ENCODE results near the gene LDHAL6B. TPM values are rescaled to one million over a fixed set of nuclear protein-coding genes. Genes with fewer than 3 reads are reported as not detected.

LDHAL6B gene
- total and polyA plus RNA-seq, 12 donors = not detected

GRCh38 chr15:59166601-59167265, 39.9 kb upstream of the LDHAL6B start:
- 81 to 86% (median 86%) methylated on average over 11 of the region's 11 CpGs for WGBS, 4 donors
- no peaks in the 10 kb centered on the region for H3K36me3 ChIP-seq (replicated peaks in 1 of 2)
- no peaks in the 10 kb centered on the region for H3K27me3 ChIP-seq
- TF ChIP-seq POLR2A (IDR thresholded peaks at IDR 0.05) (no peak), CTCF (IDR thresholded peaks at IDR 0.05) (no peak)
- intact Hi-C loops (cut with DNase I) = no loop called here
- no peaks in the 10 kb centered on the region for H3K9me3 ChIP-seq (replicated peaks in 1 of 3)
- DNase-seq = no peak
- no peak overlapping the region for H3K4me3 ChIP-seq
- H3K4me1 ChIP-seq (replicated peaks in 1 of 2) = peaks cover 16 to 22% of the 10 kb centered on the region in 2 donors
- H3K27ac ChIP-seq = no peak overlapping the region

- Histone ChIP-seq H3K4me3 (no peak overlapping the region), H3K36me3 (replicated peaks in 1 of 2) (no peaks in the 10 kb centered on the region), H3K27ac (peak overlapping the region in 3 of 5 donors; percentile 78 to 80 (median 79)), H3K9me3 (replicated peaks in 1 of 3) (no peaks in the 10 kb centered on the region), H3K4me1 (replicated peaks in 1 of 2) (peaks cover 16 to 22% of the 10 kb centered on the region in 2 donors), H3K27me3 (no peaks in the 10 kb centered on the region)
- TF ChIP-seq POLR2A (IDR thresholded peaks at IDR 0.05) = no peak
- TF ChIP-seq CTCF (IDR thresholded peaks at IDR 0.05) = no peak
- 66 to 74% (median 69%) methylated on average over 7 of the region's 7 CpGs for WGBS, 4 donors
- intact Hi-C loops (cut with DNase I) = no loop called here
- peak in 5 of 7 donors; percentile 39 to 58 (median 51) for DNase-seq
Observed at GRCh38 chr15:59168536-59168935, 38.1 kb upstream of the LDHAL6B start.

- H3K27ac ChIP-seq = peak overlapping the region; percentile 44 to 80 (median 78)
- WGBS, 4 donors = 49 to 70% (median 54%) methylated on average over 3 of the region's 3 CpGs
- peaks cover 16 to 22% of the 10 kb centered on the region in 2 donors for H3K4me1 ChIP-seq (replicated peaks in 1 of 2)
- no peak for DNase-seq
- no peak overlapping the region for H3K4me3 ChIP-seq
- intact Hi-C loops (cut with DNase I) = no loop called here
- H3K27me3 ChIP-seq = no peaks in the 10 kb centered on the region
- TF ChIP-seq POLR2A (IDR thresholded peaks at IDR 0.05) (no peak), CTCF (IDR thresholded peaks at IDR 0.05) (no peak)
- H3K36me3 ChIP-seq (replicated peaks in 1 of 2) = no peaks in the 10 kb centered on the region
- no peaks in the 10 kb centered on the region for H3K9me3 ChIP-seq (replicated peaks in 1 of 3)
Observed at GRCh38 chr15:59169251-59169708, 37.4 kb upstream of the LDHAL6B start.

- no peaks in the 10 kb centered on the region for H3K9me3 ChIP-seq (replicated peaks in 1 of 3)
- no peak overlapping the region for H3K4me3 ChIP-seq
- H3K27me3 ChIP-seq = no peaks in the 10 kb centered on the region
- intact Hi-C loops (cut with DNase I) = loop anchor here in 1 of 2 donors (10.0 kb wide), 1 partner anchor 324 kb away; no protein-coding TSS in a partner anchor
- H3K36me3 ChIP-seq (replicated peaks in 1 of 2) = no peaks in the 10 kb centered on the region
- H3K27ac ChIP-seq = peak overlapping the region in 4 of 5 donors; percentile 24 to 87 (median 78)
- WGBS, 4 donors = 70 to 79% (median 75%) methylated on average over 12 of the region's 12 CpGs
- peak; percentile 27 to 67 (median 61) for DNase-seq
- no peak for TF ChIP-seq POLR2A (IDR thresholded peaks at IDR 0.05)
- no peak for TF ChIP-seq CTCF (IDR thresholded peaks at IDR 0.05)
- H3K4me1 ChIP-seq (replicated peaks in 1 of 2) = peaks cover 21 to 31% of the 10 kb centered on the region in 2 donors
Observed at GRCh38 chr15:59170295-59171066, 36.2 kb upstream of the LDHAL6B start.
